ENCODE results near the gene TYSND1.

- TF ChIP-seq CTCF (IDR thresholded peaks at IDR 0.05) = no peak
- no peak for TF ChIP-seq POLR2A (IDR thresholded peaks at IDR 0.05)
- TF ChIP-seq POLR2AphosphoS5 (IDR thresholded peaks at IDR 0.05) = no peak
- TF ChIP-seq EP300 (IDR thresholded peaks at IDR 0.05) = no peak
Measured at GRCh38 chr10:70188768-70189167, 42.3 kb upstream of the TYSND1 start.

All from upper lobe of left lung (tissue), 4 donors.